ENCODE measurements around the gene CUBN. TPM values are rescaled to one million over a fixed set of nuclear protein-coding genes. Genes with fewer than 3 reads are reported as not detected.

Gene CUBN
- total and polyA plus RNA-seq, 9 of the 15 experiments (the other 6 are each of a cell fraction or from before 2014, with no cell fraction given) = 0.04 to 0.33 (median 0.09) TPM

- POLR2A ChIA-PET = no interaction called here
- intact Hi-C loops (cut with micrococcal nuclease) = loop anchor here (5.0 kb wide), 1 partner anchor 41 kb away; no protein-coding TSS in a partner anchor
- CTCF ChIA-PET (ENCODE audit: low intra/inter-chr PET ratio) = no interaction called here
- Histone ChIP-seq H3K36me3 (ENCODE audit: control insufficient read depth, insufficient read depth, low read length) (no peaks in the 10 kb centered on the region), H4K20me1 (replicated peaks; ENCODE audit: control insufficient read depth, insufficient read depth, low read length) (no peaks in the 10 kb centered on the region), H3K4me1 (replicated peaks in 1 of 2; ENCODE audit: control insufficient read depth in 2 of 2, insufficient read depth in 2 of 2, low read length in 2 of 2) (peaks cover 0 to 6% of the 10 kb centered on the region in 2 experiments; a peak in 2 of 5 replicates), H3K4me3 (no peak overlapping the region), H2AFZ (ENCODE audit: low read depth, low read length) (no peak overlapping the region), H3K4me2 (ENCODE audit: insufficient read depth, low read length) (no peak overlapping the region), H3K9me1 (ENCODE audit: control insufficient read depth, insufficient read depth, low read length) (no peaks in the 10 kb centered on the region), H3K79me2 (ENCODE audit: control insufficient read depth, insufficient read depth, low read length) (no peaks in the 10 kb centered on the region), H3K27me3 (ENCODE audit: control insufficient read depth in 2 of 2, insufficient read depth in 2 of 2, low read length in 2 of 2) (no peaks in the 10 kb centered on the region), H3K9me3 (replicated peaks; ENCODE audit: control insufficient read depth, insufficient read depth, low read depth, low read length) (no peaks in the 10 kb centered on the region), H3K9ac (ENCODE audit: insufficient read depth in 1 of 2, low read depth in 2 of 2, low read length in 2 of 2) (no peak overlapping the region), H3K27ac (ENCODE audit: extremely low read depth, low read depth, low read length) (no peak overlapping the region)
- FAIRE-seq = no peak
- WGBS (ENCODE audit: insufficient coverage, low coverage, missing lambda C conversion rate) = 26% methylated on average over 5 of the region's 5 CpGs
- BruUV-seq (replicated peaks) = no TSS peak
- in situ Hi-C loops (cut with MboI) = no loop called here
- no peak for ATAC-seq
- DNase-seq (ENCODE audit: extremely low read depth in 1 of 4, low spot score in 3 of 4) = no peak
- no peak for TF ChIP-seq DACH1 (IDR thresholded peaks at IDR 0.05; ENCODE audit: partially characterized antibody)
- TF ChIP-seq FOXA1 (IDR thresholded peaks at IDR 0.05; ENCODE audit: borderline replicate concordance) = no peak
These were observed 235.9 kb downstream of the CUBN start for GRCh38 chr10:16893664-16894063.

- Histone ChIP-seq H4K20me1 (replicated peaks; ENCODE audit: control insufficient read depth, insufficient read depth, low read length) (no peaks in the 10 kb centered on the region), H3K4me2 (ENCODE audit: insufficient read depth, low read length) (peak overlapping the region; percentile 69), H3K4me1 (replicated peaks in 1 of 2; ENCODE audit: control insufficient read depth in 2 of 2, insufficient read depth in 2 of 2, low read length in 2 of 2) (peaks cover 0 to 6% of the 10 kb centered on the region in 2 experiments; a peak in 2 of 5 replicates), H3K27ac (ENCODE audit: extremely low read depth, low read depth, low read length) (peak overlapping the region; percentile 77), H3K9ac (ENCODE audit: insufficient read depth in 1 of 2, low read depth in 2 of 2, low read length in 2 of 2) (peak overlapping the region in 1 of 2 experiments; percentile 69; a peak in 2 of 4 replicates), H3K27me3 (ENCODE audit: control insufficient read depth in 2 of 2, insufficient read depth in 2 of 2, low read length in 2 of 2) (0 out of 5 replicates have a peak, but pooled peaks cover 0 to 2% of the 10 kb centered on the region in 2 experiments), H3K9me1 (ENCODE audit: control insufficient read depth, insufficient read depth, low read length) (no peaks in the 10 kb centered on the region), H2AFZ (ENCODE audit: low read depth, low read length) (peak overlapping the region; percentile 78), H3K36me3 (ENCODE audit: control insufficient read depth, insufficient read depth, low read length) (no peaks in the 10 kb centered on the region), H3K4me3 (peak overlapping the region; percentile 20), H3K9me3 (replicated peaks; ENCODE audit: control insufficient read depth, insufficient read depth, low read depth, low read length) (no peaks in the 10 kb centered on the region), H3K79me2 (ENCODE audit: control insufficient read depth, insufficient read depth, low read length) (no peaks in the 10 kb centered on the region)
- FAIRE-seq = peak; percentile 79
- in situ Hi-C loops (cut with MboI) = no loop called here
- POLR2A ChIA-PET = interaction anchor here (0.6 to 3.2 kb wide), 11 partner anchors 9 to 620 kb away, joined by 3 to 26 read pairs (median 4); partner anchors contain the start of genes TRDMT1 and VIM
- DNase-seq (ENCODE audit: extremely low read depth in 1 of 4, low spot score in 3 of 4) = peak; percentile 41 to 81 (median 55)
- intact Hi-C loops (cut with micrococcal nuclease) = loop anchor here (1.0 to 5.0 kb wide), 3 partner anchors 39 to 366 kb away; no protein-coding TSS in a partner anchor
- BruUV-seq (replicated peaks) = TSS peak; percentile 100
- ATAC-seq = peak; percentile 94
- CTCF ChIA-PET (ENCODE audit: low intra/inter-chr PET ratio) = interaction anchor here (1.0 to 1.5 kb wide), 4 partner anchors 48 to 365 kb away, joined by 3 to 11 read pairs (median 6); no protein-coding TSS in a partner anchor
- WGBS (ENCODE audit: insufficient coverage, low coverage, missing lambda C conversion rate) = under 1% methylated on average over 12 of the region's 12 CpGs
- TF ChIP-seq MECOM (CRISPR knock-in tag; IDR thresholded peaks at IDR 0.05) (no peak), MEF2A (IDR thresholded peaks at IDR 0.05; ENCODE audit: control insufficient read depth, low read depth, low read length) (peak; percentile 79), SNIP1 (IDR thresholded peaks at IDR 0.05; ENCODE audit: low read depth) (no peak), TBL1XR1 (IDR thresholded peaks at IDR 0.05; ENCODE audit: low read length in 2 of 2) (peak; percentile 49 to 75; a peak in 1 of 4 replicates), KAT7 (CRISPR knock-in tag; IDR thresholded peaks at IDR 0.05; ENCODE audit: borderline replicate concordance) (no peak), TFAP4 (CRISPR knock-in tag; IDR thresholded peaks at IDR 0.05; ENCODE audit: borderline replicate concordance) (no peak; the same call in 1 of the 2 replicates)
- TF ChIP-seq, protein P1, sequence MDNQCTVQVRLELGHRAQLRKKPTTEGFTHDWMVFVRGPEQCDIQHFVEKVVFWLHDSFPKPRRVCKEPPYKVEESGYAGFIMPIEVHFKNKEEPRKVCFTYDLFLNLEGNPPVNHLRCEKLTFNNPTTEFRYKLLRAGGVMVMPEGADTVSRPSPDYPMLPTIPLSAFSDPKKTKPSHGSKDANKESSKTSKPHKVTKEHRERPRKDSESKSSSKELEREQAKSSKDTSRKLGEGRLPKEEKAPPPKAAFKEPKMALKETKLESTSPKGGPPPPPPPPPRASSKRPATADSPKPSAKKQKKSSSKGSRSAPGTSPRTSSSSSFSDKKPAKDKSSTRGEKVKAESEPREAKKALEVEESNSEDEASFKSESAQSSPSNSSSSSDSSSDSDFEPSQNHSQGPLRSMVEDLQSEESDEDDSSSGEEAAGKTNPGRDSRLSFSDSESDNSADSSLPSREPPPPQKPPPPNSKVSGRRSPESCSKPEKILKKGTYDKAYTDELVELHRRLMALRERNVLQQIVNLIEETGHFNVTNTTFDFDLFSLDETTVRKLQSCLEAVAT (IDR thresholded peaks at IDR 0.05) = 0 out of 4 replicates have a peak, but pooled peaks have one; percentile 32 to 44
These were observed 238.0 kb downstream of the CUBN start for GRCh38 chr10:16891375-16892313.

Data from K562 (cell line).